ENCODE data around the gene EIF2S2.

GRCh38 chr20:34085544-34086040, 26.5 kb downstream of the EIF2S2 start:
- TF ChIP-seq POLR2A (IDR thresholded peaks at IDR 0.05) (no peak), POLR2AphosphoS5 (IDR thresholded peaks at IDR 0.05) (no peak), CTCF (IDR thresholded peaks at IDR 0.05) (no peak)

All from gastroesophageal sphincter (tissue), 3 donors.